MM.1S (cell line): ENCODE measurements around the gene FAM47A.

ENCODE experiments used
- DNase-seq: peaks from one replicate; pipeline ENCODE4 v3.0.0-alpha.2; 2015
- H2AFZ ChIP-seq: fragments of 300-600 bp; sonication (generic); 2 replicates; pipeline ENCODE4 v1.6.0; 2016; ENCODE audit warnings: antibody characterized with exemption, low read length
- H3F3A ChIP-seq: fragments of 300-600 bp; sonication (generic); 2 replicates; pipeline ENCODE4 v1.6.1; 2016; ENCODE audit warnings: mild to moderate bottlenecking, antibody characterized with exemption, low read length, moderate library complexity, mixed read lengths; ENCODE audit not compliant: insufficient read depth
- H3K27ac ChIP-seq: fragments of 300-600 bp; sonication (generic); 2 replicates; pipeline ENCODE4 v1.5.1; 2016; ENCODE audit warnings: mild to moderate bottlenecking, low read length
- H3K27me3 ChIP-seq: fragments of 300-600 bp; sonication (generic); replicated peaks from 2 replicates; pipeline ENCODE4 v1.6.0; 2016; ENCODE audit warnings: low read length; ENCODE audit not compliant: insufficient read depth
- H3K36me3 ChIP-seq: fragments of 300-600 bp; sonication (generic); replicated peaks from 2 replicates; pipeline ENCODE4 v1.6.1; 2016; ENCODE audit warnings: mild to moderate bottlenecking, low read length, mixed read lengths; ENCODE audit not compliant: insufficient read depth
- H3K4me1 ChIP-seq: fragments of 300-600 bp; sonication (generic); 2 replicates; pipeline ENCODE4 v1.6.1; 2016; ENCODE audit warnings: low read length, mixed read lengths
- H3K4me2 ChIP-seq: fragments of 300-600 bp; sonication (generic); 2 replicates; pipeline ENCODE4 v1.6.0; 2016; ENCODE audit warnings: low read depth, low read length
- H3K4me3 ChIP-seq: fragments of 300-600 bp; sonication (generic); 2 replicates; pipeline ENCODE4 v1.5.1; 2016; ENCODE audit warnings: low read length, mixed read lengths
- H3K79me2 ChIP-seq: fragments of 300-600 bp; sonication (generic); 2 replicates; pipeline ENCODE4 v1.6.1; 2016; ENCODE audit warnings: mixed run types, low read length, mixed read lengths
- H3K9ac ChIP-seq: fragments of 300-600 bp; sonication (generic); 2 replicates; pipeline ENCODE4 v1.6.1; 2016; ENCODE audit warnings: low read length, mixed read lengths
- H3K9me2 ChIP-seq: fragments of 300-600 bp; sonication (generic); replicated peaks from 2 replicates; pipeline ENCODE4 v1.6.1; 2016; ENCODE audit warnings: mild to moderate bottlenecking, low read length, mixed read lengths; ENCODE audit not compliant: insufficient read depth
- H3K9me3 ChIP-seq: fragments of 300-600 bp; sonication (generic); replicated peaks from 2 replicates; pipeline ENCODE4 v1.6.1; 2016; ENCODE audit warnings: mild to moderate bottlenecking, low read length, mixed read lengths; ENCODE audit not compliant: insufficient read depth
- H4K20me1 ChIP-seq: fragments of 300-600 bp; sonication (generic); 2 replicates; pipeline ENCODE4 v1.6.1; 2016; ENCODE audit warnings: mild to moderate bottlenecking, low read length, moderate library complexity, mixed read lengths; ENCODE audit not compliant: insufficient read depth
- EZH2 ChIP-seq: fragments of 300-600 bp; sonication (generic); optimal IDR thresholded peaks from 2 replicates; pipeline ENCODE3; 2017; ENCODE audit warnings: low read depth, mild to moderate bottlenecking, antibody characterized with exemption, low read length, mixed read lengths
- EZH2phosphoT487 ChIP-seq: fragments of 300-600 bp; sonication (generic); IDR thresholded peaks from 2 replicates; pipeline ENCODE4 v1.6.1; 2018; ENCODE audit warnings: antibody characterized with exemption, low read length
- TF ChIP-seq, protein P1 (sequence below): fragments of 300-600 bp; sonication (generic); IDR thresholded peaks from 2 replicates; pipeline ENCODE4 v1.5.1; 2016; ENCODE audit warnings: antibody characterized with exemption, low read length, mixed read lengths

The FAM47A gene

GRCh38 chrX:34112459-34112858 lies 19.7 kb downstream of the FAM47A start:
- H3K9me3 ChIP-seq = no peaks in the 10 kb centered on the region
- no peak overlapping the region for H2AFZ ChIP-seq
- no peak overlapping the region for H3K9ac ChIP-seq
- no peak overlapping the region for H3K4me2 ChIP-seq
- H3K36me3 ChIP-seq = no peaks in the 10 kb centered on the region
- no peaks in the 10 kb centered on the region for H4K20me1 ChIP-seq
- H3F3A ChIP-seq = no peaks in the 10 kb centered on the region
- no peaks in the 10 kb centered on the region for H3K4me1 ChIP-seq
- TF ChIP-seq EZH2phosphoT487 (no peak), EZH2 (no peak)
- TF ChIP-seq, protein P1, sequence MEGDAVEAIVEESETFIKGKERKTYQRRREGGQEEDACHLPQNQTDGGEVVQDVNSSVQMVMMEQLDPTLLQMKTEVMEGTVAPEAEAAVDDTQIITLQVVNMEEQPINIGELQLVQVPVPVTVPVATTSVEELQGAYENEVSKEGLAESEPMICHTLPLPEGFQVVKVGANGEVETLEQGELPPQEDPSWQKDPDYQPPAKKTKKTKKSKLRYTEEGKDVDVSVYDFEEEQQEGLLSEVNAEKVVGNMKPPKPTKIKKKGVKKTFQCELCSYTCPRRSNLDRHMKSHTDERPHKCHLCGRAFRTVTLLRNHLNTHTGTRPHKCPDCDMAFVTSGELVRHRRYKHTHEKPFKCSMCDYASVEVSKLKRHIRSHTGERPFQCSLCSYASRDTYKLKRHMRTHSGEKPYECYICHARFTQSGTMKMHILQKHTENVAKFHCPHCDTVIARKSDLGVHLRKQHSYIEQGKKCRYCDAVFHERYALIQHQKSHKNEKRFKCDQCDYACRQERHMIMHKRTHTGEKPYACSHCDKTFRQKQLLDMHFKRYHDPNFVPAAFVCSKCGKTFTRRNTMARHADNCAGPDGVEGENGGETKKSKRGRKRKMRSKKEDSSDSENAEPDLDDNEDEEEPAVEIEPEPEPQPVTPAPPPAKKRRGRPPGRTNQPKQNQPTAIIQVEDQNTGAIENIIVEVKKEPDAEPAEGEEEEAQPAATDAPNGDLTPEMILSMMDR = no peak
- no peaks in the 10 kb centered on the region for H3K27me3 ChIP-seq
- no peak overlapping the region for H3K27ac ChIP-seq
- no peaks in the 10 kb centered on the region for H3K9me2 ChIP-seq
- H3K4me3 ChIP-seq = no peak overlapping the region
- no peaks in the 10 kb centered on the region for H3K79me2 ChIP-seq
- DNase-seq = no peak
